ENCODE measurements around the gene ZNF555.

DNA sequence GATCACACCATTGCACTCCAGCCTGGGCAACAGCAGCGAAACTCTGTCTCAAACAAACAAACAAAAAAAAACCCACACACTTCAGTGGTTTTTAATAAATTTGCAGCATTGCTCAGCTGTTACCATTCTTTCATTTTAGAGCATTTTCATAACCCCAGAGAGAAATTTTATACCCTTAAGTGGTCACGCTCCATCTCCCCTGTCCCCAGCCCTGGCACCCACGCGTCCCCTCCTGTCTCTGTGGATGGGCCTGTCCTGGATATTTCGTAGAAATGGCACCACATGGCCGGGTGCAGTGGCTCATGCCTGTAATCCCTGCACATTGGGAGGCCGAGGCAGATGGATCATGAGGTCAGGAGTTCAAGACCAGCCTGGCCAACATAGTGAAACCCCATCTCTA lies 48.1 kb upstream of the ZNF555 start:
- TF ChIP-seq, protein P1, sequence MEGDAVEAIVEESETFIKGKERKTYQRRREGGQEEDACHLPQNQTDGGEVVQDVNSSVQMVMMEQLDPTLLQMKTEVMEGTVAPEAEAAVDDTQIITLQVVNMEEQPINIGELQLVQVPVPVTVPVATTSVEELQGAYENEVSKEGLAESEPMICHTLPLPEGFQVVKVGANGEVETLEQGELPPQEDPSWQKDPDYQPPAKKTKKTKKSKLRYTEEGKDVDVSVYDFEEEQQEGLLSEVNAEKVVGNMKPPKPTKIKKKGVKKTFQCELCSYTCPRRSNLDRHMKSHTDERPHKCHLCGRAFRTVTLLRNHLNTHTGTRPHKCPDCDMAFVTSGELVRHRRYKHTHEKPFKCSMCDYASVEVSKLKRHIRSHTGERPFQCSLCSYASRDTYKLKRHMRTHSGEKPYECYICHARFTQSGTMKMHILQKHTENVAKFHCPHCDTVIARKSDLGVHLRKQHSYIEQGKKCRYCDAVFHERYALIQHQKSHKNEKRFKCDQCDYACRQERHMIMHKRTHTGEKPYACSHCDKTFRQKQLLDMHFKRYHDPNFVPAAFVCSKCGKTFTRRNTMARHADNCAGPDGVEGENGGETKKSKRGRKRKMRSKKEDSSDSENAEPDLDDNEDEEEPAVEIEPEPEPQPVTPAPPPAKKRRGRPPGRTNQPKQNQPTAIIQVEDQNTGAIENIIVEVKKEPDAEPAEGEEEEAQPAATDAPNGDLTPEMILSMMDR (IDR thresholded peaks at IDR 0.05): no peak
- no peak for TF ChIP-seq POLR2A (IDR thresholded peaks at IDR 0.05; ENCODE audit: low read depth)
- no peak for TF ChIP-seq POLR2AphosphoS5 (IDR thresholded peaks at IDR 0.05)
- no peak for TF ChIP-seq EP300 (IDR thresholded peaks at IDR 0.05)

Measured in esophagus muscularis mucosa (tissue), 4 donors.